LNCaP clone FGC (cell line): ENCODE measurements around the gene GABRA6.
"Not testable (repeated sequence)": the region's sequence is repeated elsewhere in the genome, so short reads cannot be mapped to it uniquely, and the experiment has no call there.

Source experiments
- DNase-seq: peaks from one replicate; pipeline ENCODE4 v3.0.0-alpha.2; 2011; ENCODE audit warnings: low read depth
- H3K4me3 ChIP-seq: 2 replicates; pipeline ENCODE4 v1.5.1; 2011; ENCODE audit warnings: mild to moderate bottlenecking, low read depth, low read length, control low read depth
- CTCF ChIP-seq: IDR thresholded peaks from 2 replicates; pipeline ENCODE4 v1.5.1; 2012; ENCODE audit warnings: mild to moderate bottlenecking; ENCODE audit not compliant: control insufficient read depth, insufficient read depth; ENCODE audit errors: extremely low read depth

Gene GABRA6

GRCh38 chr5:161685461-161685860, at the start of gene GABRA6:
Gene GABRA6 (plus strand): TSS chr5:161685721. CDS start chr5:161685990, 269 bp downstream.
- H3K4me3 ChIP-seq: no peak within 1 kb of the TSS
- no peak for TF ChIP-seq CTCF
- no peak for DNase-seq

DNA sequence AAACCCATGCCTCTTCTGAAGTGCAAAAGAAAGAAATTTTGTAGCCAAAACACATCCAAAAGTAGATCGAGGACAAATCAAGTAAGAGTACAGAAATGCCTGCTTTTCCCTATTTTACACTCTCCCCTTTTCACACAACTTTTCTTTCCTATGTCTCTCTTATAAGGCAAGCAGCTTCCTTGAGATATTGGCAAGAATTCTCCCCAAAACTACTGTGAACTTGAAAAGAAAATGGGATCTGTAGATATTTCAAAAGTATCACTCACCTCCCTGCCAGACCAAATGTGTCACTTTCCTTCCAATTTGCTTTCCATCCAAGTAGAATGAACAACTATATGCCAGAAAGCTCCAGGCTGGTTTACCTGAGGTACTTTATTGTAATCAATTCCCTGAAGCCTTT, 47.9 kb upstream of the GABRA6 start:
- TF ChIP-seq CTCF: no peak
- no peak for DNase-seq
- no peak overlapping the region for H3K4me3 ChIP-seq

DNA sequence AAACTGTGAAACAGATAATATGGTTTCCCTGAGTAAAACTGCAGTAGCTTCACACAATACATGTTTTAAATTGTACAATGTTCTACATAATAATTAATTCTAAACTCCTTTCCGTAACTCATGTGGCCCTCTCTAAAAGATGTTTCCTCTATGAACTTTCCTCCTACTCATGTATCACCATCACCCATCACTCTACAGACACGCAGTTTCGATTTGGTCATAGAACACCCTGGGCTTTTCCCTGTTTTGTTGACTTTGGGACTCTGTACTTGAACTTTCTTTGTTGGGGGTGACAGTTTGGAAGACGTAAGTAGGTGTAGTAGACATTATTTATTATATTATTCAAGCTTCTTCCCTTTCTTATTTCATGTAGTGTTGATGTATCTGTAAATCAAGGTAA, 44.1 kb upstream of the GABRA6 start:
- DNase-seq: no peak
- no peak for TF ChIP-seq CTCF
- no peak overlapping the region for H3K4me3 ChIP-seq

DNA sequence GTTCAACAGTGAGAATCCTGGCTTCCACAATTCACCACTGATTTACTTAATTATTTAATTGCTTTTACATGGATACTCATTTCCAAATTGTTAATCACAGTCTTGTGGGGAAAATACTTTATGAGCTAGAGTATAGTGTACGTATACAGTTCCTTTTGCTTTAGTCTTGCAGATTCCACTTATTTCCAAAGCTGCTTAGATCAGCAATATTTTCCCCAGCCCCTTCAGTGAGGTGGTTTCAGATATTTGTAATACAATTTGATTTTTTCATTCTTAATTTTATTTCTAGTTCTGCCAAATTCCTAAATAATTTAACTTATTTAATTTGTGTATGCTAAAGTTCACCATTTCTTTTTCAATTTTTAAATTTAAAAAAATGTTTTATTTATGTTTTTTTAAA, 40.3 kb upstream of the GABRA6 start:
- TF ChIP-seq CTCF: no peak
- DNase-seq: no peak
- H3K4me3 ChIP-seq: no peak overlapping the region

- not testable (repeated sequence) for H3K4me3 ChIP-seq, DNase-seq
These were observed 33.6 kb upstream of the GABRA6 start for GRCh38 chr5:161651926-161652325.

DNA sequence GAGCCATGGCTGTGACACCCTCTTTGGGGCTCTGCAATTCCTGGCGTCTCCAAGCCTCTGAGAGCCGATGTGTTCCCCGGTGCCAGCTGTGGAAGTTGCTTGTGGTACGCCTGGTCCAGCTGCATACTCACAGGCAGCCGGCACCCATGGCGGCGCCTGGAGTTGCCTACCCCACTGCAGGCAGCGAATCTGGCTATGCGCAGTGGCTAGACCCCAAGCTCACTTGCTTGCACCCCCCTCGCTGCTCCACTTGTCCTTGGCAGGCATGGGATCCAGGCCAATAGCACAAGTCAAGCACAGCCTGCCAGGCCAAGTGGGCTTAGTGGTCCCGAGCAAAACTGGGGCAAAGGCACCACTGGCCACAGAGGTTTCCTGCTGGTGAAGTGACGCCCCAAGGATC, 24.7 kb upstream of the GABRA6 start:
- TF ChIP-seq CTCF: no peak
- no peak overlapping the region for H3K4me3 ChIP-seq
- DNase-seq: no peak

GRCh38 chr5:161663431-161663830, 22.1 kb upstream of the GABRA6 start:
- no peak for TF ChIP-seq CTCF
- H3K4me3 ChIP-seq: no peak overlapping the region
- no peak for DNase-seq
